ENCODE results near the gene PSMB11.

DNA sequence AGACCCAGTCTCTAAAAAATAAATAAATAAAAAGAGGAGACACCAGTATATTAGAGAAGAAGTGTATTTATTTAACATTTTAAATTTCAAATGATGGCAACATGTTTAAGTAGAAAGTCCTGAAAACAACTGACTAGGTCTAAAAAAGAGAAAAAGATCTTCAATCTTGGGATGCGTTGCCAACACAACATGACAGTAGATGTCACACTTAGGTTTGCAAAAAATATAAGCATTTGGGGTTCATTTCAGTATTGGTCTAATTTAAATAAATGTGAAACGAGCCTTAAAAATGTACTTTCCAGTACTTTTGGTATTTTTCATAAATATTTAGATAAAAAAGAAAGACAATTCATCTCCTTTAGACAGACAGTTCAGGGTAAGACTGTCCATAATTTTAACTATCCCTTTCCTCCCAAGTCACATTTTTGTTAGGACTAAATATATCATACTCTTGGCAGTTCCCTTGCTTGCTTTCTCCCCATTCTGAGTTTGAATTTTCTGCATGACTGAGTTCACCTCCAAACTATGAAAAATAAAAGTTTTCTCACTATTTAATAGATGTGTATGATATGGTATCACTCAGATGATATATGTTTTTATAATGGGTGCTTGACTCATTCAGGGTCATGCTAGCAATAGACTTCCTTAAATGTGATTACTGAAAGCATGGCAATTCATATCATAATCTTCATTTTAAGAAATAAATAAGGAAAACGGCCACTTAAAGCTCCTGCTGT, 36.4 kb upstream of the PSMB11 start:
- TF ChIP-seq, protein P1, sequence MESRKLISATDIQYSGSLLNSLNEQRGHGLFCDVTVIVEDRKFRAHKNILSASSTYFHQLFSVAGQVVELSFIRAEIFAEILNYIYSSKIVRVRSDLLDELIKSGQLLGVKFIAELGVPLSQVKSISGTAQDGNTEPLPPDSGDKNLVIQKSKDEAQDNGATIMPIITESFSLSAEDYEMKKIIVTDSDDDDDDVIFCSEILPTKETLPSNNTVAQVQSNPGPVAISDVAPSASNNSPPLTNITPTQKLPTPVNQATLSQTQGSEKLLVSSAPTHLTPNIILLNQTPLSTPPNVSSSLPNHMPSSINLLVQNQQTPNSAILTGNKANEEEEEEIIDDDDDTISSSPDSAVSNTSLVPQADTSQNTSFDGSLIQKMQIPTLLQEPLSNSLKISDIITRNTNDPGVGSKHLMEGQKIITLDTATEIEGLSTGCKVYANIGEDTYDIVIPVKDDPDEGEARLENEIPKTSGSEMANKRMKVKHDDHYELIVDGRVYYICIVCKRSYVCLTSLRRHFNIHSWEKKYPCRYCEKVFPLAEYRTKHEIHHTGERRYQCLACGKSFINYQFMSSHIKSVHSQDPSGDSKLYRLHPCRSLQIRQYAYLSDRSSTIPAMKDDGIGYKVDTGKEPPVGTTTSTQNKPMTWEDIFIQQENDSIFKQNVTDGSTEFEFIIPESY (IDR thresholded peaks at IDR 0.05; ENCODE audit: extremely low read depth, insufficient replicate concordance, low read length), result no peak
- TF ChIP-seq, protein P2, sequence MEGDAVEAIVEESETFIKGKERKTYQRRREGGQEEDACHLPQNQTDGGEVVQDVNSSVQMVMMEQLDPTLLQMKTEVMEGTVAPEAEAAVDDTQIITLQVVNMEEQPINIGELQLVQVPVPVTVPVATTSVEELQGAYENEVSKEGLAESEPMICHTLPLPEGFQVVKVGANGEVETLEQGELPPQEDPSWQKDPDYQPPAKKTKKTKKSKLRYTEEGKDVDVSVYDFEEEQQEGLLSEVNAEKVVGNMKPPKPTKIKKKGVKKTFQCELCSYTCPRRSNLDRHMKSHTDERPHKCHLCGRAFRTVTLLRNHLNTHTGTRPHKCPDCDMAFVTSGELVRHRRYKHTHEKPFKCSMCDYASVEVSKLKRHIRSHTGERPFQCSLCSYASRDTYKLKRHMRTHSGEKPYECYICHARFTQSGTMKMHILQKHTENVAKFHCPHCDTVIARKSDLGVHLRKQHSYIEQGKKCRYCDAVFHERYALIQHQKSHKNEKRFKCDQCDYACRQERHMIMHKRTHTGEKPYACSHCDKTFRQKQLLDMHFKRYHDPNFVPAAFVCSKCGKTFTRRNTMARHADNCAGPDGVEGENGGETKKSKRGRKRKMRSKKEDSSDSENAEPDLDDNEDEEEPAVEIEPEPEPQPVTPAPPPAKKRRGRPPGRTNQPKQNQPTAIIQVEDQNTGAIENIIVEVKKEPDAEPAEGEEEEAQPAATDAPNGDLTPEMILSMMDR (IDR thresholded peaks at IDR 0.05 in 2 of 3, conservative IDR thresholded peaks at IDR 0.05 in 1 of 3; ENCODE audit: borderline replicate concordance in 1 of 3, insufficient read depth in 1 of 3, low read depth in 2 of 3, low read length in 2 of 3), result no peak
- TF ChIP-seq RAD21 (IDR thresholded peaks at IDR 0.05; ENCODE audit: low read depth) (no peak), EGR1 (IDR thresholded peaks at IDR 0.05; ENCODE audit: low read depth) (no peak), POLR2A (IDR thresholded peaks at IDR 0.05; ENCODE audit: borderline replicate concordance, extremely low read depth, insufficient read depth, insufficient read length) (no peak), EZH2phosphoT487 (IDR thresholded peaks at IDR 0.05; ENCODE audit: borderline replicate concordance) (no peak)
- TF ChIP-seq, protein P3, sequence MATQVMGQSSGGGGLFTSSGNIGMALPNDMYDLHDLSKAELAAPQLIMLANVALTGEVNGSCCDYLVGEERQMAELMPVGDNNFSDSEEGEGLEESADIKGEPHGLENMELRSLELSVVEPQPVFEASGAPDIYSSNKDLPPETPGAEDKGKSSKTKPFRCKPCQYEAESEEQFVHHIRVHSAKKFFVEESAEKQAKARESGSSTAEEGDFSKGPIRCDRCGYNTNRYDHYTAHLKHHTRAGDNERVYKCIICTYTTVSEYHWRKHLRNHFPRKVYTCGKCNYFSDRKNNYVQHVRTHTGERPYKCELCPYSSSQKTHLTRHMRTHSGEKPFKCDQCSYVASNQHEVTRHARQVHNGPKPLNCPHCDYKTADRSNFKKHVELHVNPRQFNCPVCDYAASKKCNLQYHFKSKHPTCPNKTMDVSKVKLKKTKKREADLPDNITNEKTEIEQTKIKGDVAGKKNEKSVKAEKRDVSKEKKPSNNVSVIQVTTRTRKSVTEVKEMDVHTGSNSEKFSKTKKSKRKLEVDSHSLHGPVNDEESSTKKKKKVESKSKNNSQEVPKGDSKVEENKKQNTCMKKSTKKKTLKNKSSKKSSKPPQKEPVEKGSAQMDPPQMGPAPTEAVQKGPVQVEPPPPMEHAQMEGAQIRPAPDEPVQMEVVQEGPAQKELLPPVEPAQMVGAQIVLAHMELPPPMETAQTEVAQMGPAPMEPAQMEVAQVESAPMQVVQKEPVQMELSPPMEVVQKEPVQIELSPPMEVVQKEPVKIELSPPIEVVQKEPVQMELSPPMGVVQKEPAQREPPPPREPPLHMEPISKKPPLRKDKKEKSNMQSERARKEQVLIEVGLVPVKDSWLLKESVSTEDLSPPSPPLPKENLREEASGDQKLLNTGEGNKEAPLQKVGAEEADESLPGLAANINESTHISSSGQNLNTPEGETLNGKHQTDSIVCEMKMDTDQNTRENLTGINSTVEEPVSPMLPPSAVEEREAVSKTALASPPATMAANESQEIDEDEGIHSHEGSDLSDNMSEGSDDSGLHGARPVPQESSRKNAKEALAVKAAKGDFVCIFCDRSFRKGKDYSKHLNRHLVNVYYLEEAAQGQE (IDR thresholded peaks at IDR 0.05; ENCODE audit: low read depth), result no peak
